ENCODE data around the gene YY1AP1.

DNA sequence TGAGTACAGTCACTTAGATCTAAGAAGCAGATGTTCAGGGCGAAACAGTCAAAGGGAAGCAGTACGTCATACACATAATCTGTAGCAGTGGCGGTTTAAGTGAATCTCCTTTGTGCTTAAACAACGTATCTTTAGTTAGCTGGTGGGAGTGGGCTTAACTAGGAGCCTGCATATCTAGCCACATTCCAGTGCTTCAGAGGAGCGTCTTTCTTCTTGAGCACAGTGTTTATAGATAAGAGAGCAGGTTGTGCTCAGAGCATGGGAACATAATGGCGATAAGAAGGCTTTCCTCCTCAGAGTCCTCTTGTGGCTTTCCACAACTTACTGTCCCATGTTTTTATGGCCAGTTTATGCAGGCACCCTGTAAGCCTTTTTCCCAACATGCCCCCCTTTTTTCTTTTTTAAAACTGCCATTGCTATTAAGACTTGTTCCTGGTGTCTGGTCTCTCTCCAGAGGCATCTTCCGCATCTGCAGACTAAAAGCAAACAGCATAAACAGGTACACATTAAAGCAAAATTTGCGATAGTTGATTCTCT is 3.5 kb upstream of the YY1AP1 start:
- TF ChIP-seq, protein P1, sequence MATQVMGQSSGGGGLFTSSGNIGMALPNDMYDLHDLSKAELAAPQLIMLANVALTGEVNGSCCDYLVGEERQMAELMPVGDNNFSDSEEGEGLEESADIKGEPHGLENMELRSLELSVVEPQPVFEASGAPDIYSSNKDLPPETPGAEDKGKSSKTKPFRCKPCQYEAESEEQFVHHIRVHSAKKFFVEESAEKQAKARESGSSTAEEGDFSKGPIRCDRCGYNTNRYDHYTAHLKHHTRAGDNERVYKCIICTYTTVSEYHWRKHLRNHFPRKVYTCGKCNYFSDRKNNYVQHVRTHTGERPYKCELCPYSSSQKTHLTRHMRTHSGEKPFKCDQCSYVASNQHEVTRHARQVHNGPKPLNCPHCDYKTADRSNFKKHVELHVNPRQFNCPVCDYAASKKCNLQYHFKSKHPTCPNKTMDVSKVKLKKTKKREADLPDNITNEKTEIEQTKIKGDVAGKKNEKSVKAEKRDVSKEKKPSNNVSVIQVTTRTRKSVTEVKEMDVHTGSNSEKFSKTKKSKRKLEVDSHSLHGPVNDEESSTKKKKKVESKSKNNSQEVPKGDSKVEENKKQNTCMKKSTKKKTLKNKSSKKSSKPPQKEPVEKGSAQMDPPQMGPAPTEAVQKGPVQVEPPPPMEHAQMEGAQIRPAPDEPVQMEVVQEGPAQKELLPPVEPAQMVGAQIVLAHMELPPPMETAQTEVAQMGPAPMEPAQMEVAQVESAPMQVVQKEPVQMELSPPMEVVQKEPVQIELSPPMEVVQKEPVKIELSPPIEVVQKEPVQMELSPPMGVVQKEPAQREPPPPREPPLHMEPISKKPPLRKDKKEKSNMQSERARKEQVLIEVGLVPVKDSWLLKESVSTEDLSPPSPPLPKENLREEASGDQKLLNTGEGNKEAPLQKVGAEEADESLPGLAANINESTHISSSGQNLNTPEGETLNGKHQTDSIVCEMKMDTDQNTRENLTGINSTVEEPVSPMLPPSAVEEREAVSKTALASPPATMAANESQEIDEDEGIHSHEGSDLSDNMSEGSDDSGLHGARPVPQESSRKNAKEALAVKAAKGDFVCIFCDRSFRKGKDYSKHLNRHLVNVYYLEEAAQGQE (IDR thresholded peaks at IDR 0.05; ENCODE audit: insufficient replicate concordance, low read depth), result no peak
- TF ChIP-seq, protein P2, sequence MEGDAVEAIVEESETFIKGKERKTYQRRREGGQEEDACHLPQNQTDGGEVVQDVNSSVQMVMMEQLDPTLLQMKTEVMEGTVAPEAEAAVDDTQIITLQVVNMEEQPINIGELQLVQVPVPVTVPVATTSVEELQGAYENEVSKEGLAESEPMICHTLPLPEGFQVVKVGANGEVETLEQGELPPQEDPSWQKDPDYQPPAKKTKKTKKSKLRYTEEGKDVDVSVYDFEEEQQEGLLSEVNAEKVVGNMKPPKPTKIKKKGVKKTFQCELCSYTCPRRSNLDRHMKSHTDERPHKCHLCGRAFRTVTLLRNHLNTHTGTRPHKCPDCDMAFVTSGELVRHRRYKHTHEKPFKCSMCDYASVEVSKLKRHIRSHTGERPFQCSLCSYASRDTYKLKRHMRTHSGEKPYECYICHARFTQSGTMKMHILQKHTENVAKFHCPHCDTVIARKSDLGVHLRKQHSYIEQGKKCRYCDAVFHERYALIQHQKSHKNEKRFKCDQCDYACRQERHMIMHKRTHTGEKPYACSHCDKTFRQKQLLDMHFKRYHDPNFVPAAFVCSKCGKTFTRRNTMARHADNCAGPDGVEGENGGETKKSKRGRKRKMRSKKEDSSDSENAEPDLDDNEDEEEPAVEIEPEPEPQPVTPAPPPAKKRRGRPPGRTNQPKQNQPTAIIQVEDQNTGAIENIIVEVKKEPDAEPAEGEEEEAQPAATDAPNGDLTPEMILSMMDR (IDR thresholded peaks at IDR 0.05; ENCODE audit: insufficient read depth, low read length), result no peak
- TF ChIP-seq GABPA (IDR thresholded peaks at IDR 0.05; ENCODE audit: low read depth) (no peak), SPI1 (IDR thresholded peaks at IDR 0.05; ENCODE audit: borderline replicate concordance, low read depth) (no peak), POLR2AphosphoS5 (IDR thresholded peaks at IDR 0.05; ENCODE audit: low read depth) (no peak)

Data from HL-60 (cell line).